HEK293 (cell line): Measurements from ENCODE around the gene ADD1.

Source experiments
- CTCF ChIA-PET: fragments of 350-600 bp; formaldehyde crosslinking; extraction: SDS; loops from one replicate; lab custom pipeline; 2021; ENCODE audit warnings: antibody characterized with exemption; lab: Yijun Ruan, JAX
- POLR2A ChIA-PET: fragments of 300-600 bp; formaldehyde crosslinking; extraction: SDS; loops from one replicate; lab custom pipeline; 2020; ENCODE audit warnings: antibody characterized with exemption, inconsistent platforms; lab: Yijun Ruan, JAX
- H3K27ac ChIP-seq: fragments of 200-500 bp; sonication (Bioruptor generic); 2 replicates; pipeline ENCODE4 v1.5.1; 2014; ENCODE audit warnings: low read depth, low read length, control low read depth, inconsistent platforms; ENCODE audit errors: extremely low read depth
- H3K36me3 ChIP-seq, 2 experiments: fragments of 200-500 bp in 1 of 2; sonication (Bioruptor generic) in 1 of 2; 1 replicate in 1 of 2; 2 replicates in 1 of 2; pipeline ENCODE4 v1.5.1; 2014 to 2017; ENCODE audit warnings: inconsistent platforms in 2 of 2, low read length in 2 of 2; ENCODE audit not compliant: control insufficient read depth in 2 of 2, insufficient read depth in 1 of 2
- H3K4me1 ChIP-seq: fragments of 200-500 bp; sonication (Bioruptor generic); 2 replicates; pipeline ENCODE4 v1.5.1; 2014; ENCODE audit warnings: mild to moderate bottlenecking, low read length, inconsistent platforms; ENCODE audit not compliant: control insufficient read depth, insufficient read depth
- H3K4me3 ChIP-seq: 2 replicates; pipeline ENCODE4 v1.5.1; 2011; ENCODE audit warnings: low read depth, mild to moderate bottlenecking, control low read depth, low read length, moderate library complexity
- H3K9me3 ChIP-seq: fragments of 200-500 bp; sonication (Bioruptor generic); 2 replicates; pipeline ENCODE4 v1.5.1; 2014; ENCODE audit warnings: low read depth, low read length, inconsistent platforms; ENCODE audit not compliant: control insufficient read depth, insufficient read depth
- ZBTB20 ChIP-seq: fragments of 450-650 bp; formaldehyde crosslinking; IDR thresholded peaks from 2 replicates; pipeline ENCODE4 v1.5.1; 2016; ENCODE audit warnings: missing biosample characterization, missing genetic modification characterization
- ZNF155 ChIP-seq: fragments of 450-650 bp; formaldehyde crosslinking; IDR thresholded peaks from 2 replicates; pipeline ENCODE4 v1.5.1; 2016; ENCODE audit warnings: missing biosample characterization, missing genetic modification characterization
- ZNF157 ChIP-seq: fragments of 450-650 bp; formaldehyde crosslinking; IDR thresholded peaks from 2 replicates; pipeline ENCODE4 v1.5.1; 2016; ENCODE audit warnings: missing biosample characterization, missing genetic modification characterization
- ZNF223 ChIP-seq: fragments of 450-650 bp; formaldehyde crosslinking; IDR thresholded peaks from 2 replicates; pipeline ENCODE4 v1.5.1; 2016; ENCODE audit warnings: missing biosample characterization, missing genetic modification characterization
- ZNF24 ChIP-seq: fragments of 450-650 bp; formaldehyde crosslinking; IDR thresholded peaks from 2 replicates; pipeline ENCODE4 v1.5.1; 2016; ENCODE audit warnings: missing biosample characterization, missing genetic modification characterization
- ZNF274 ChIP-seq, 2 experiments: fragments of 200-500 bp in 1 of 2; fragments of 450-650 bp in 1 of 2; sonication (Bioruptor generic) in 1 of 2; formaldehyde crosslinking in 1 of 2; IDR thresholded peaks; 2 replicates each; pipeline versions ENCODE4 v1.5.1 to v1.6.1; 2014 to 2016; ENCODE audit warnings: borderline replicate concordance in 1 of 2, inconsistent platforms in 1 of 2, low read length in 1 of 2, missing biosample characterization in 1 of 2, missing genetic modification characterization in 1 of 2
- ZNF324 ChIP-seq: fragments of 450-650 bp; formaldehyde crosslinking; IDR thresholded peaks from 2 replicates; pipeline ENCODE4 v1.5.1; 2016; ENCODE audit warnings: missing biosample characterization, missing genetic modification characterization
- ZNF341 ChIP-seq: fragments of 450-650 bp; formaldehyde crosslinking; IDR thresholded peaks from 2 replicates; pipeline ENCODE4; 2016; ENCODE audit warnings: low read depth, missing biosample characterization, missing genetic modification characterization
- ZNF366 ChIP-seq: fragments of 450-650 bp; formaldehyde crosslinking; conservative IDR thresholded peaks from 2 replicates; pipeline ENCODE4 v1.5.1; 2016; ENCODE audit warnings: missing biosample characterization, missing genetic modification characterization
- ZNF473 ChIP-seq: fragments of 450-650 bp; formaldehyde crosslinking; IDR thresholded peaks from 2 replicates; pipeline ENCODE4 v1.5.1; 2017; ENCODE audit warnings: missing biosample characterization, missing genetic modification characterization
- ZNF561 ChIP-seq: fragments of 450-650 bp; IDR thresholded peaks from 2 replicates; pipeline ENCODE4 v1.5.1; 2018; ENCODE audit warnings: missing biosample characterization, missing genetic modification characterization, borderline replicate concordance
- ZNF600 ChIP-seq: fragments of 450-650 bp; formaldehyde crosslinking; IDR thresholded peaks from 2 replicates; pipeline ENCODE4 v1.5.1; 2016; ENCODE audit warnings: missing biosample characterization, missing genetic modification characterization
- ZNF76 ChIP-seq: fragments of 450-650 bp; formaldehyde crosslinking; IDR thresholded peaks from 2 replicates; pipeline ENCODE4; 2016; ENCODE audit warnings: low read depth, missing biosample characterization, missing genetic modification characterization, borderline replicate concordance
- ZNF768 ChIP-seq: fragments of 450-650 bp; formaldehyde crosslinking; IDR thresholded peaks from 2 replicates; pipeline ENCODE4 v1.5.1; 2018; ENCODE audit warnings: missing biosample characterization, mild to moderate bottlenecking, missing genetic modification characterization
- ZNF837 ChIP-seq: fragments of 450-650 bp; formaldehyde crosslinking; IDR thresholded peaks from 2 replicates; pipeline ENCODE4 v1.5.1; 2016; ENCODE audit warnings: missing biosample characterization, missing genetic modification characterization
- TF ChIP-seq, protein P1 (sequence below): fragments of 450-650 bp; formaldehyde crosslinking; IDR thresholded peaks from 2 replicates; pipeline ENCODE4; 2016; ENCODE audit warnings: missing biosample characterization, missing genetic modification characterization

Gene ADD1

DNA sequence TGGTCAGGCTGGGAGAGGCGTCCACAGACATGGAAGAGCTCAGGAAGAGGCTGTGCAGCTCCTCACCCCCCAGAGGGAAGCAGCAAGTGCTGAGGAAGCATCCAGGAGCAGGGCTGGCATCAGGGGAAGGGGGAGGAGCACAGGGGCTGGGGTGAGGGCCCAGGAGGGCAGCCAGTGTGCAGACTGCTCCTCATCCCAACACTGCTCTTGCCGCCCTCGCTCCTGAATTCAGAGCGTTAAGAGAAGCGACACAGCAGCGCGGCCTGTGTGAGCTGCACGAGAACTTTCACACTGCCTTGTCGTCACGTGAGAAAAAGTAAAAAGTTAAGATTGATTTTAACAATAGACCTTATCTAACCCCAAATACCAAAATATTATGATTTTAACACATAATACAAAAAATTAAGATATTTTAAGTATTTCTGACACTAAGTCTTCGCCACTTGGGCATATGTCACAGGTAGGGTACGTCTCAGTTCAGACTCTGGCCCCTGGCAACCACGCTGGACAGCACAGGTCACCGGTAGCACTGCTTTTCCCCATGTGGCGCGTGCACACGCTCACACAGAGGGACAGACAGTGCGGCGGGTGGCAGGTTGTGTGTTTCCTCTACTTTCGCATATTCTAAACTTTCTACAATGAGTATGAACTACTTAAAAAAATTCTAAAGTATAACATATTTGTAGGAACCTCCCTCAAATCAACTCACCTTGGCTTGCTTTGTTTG, 99.9 kb downstream of the ADD1 start:
- H3K4me1 ChIP-seq: no peaks in the 10 kb centered on the region
- TF ChIP-seq ZNF76 (tag by site-specific recombination) (no peak), ZNF341 (tag by site-specific recombination) (0 out of 2 replicates have a peak, but pooled peaks have one; percentile 29)
- peaks cover 1 to 99% of the 10 kb centered on the region in 2 experiments; a peak in 2 of 3 replicates for H3K36me3 ChIP-seq
- ChIA-PET CTCF (interaction anchor here (0.6 to 1.7 kb wide), 2 partner anchors 10 to 1143 kb away, joined by 4 to 7 read pairs; no protein-coding TSS in a partner anchor), POLR2A (interaction anchor here (0.6 kb wide), 1 partner anchor 8 kb away, joined by 3 read pairs; no protein-coding TSS in a partner anchor)
- H3K27ac ChIP-seq: no peak overlapping the region
- H3K9me3 ChIP-seq: no peaks in the 10 kb centered on the region
- no peak overlapping the region for H3K4me3 ChIP-seq

DNA sequence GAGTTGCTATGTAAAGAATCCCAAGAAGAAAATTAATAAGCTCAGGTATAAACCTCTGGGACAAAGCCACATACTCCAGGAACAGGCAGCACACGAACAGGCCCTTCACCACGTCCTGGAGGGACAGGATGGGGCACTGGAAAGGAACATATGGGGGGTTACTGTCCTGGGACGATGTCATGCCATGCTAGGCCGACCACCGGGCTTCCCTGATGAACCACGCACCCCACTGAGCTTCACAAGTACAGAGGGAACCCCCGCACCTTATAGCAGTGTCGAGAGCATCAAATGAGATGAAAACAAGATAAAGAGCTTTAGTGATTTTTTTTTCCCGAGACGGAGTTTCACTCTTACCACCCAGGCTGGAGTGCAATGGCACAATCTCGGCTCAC, 100.4 kb downstream of the ADD1 start:
- Histone ChIP-seq H3K4me1 (no peaks in the 10 kb centered on the region), H3K4me3 (no peak overlapping the region), H3K36me3 (peaks cover 0 to 99% of the 10 kb centered on the region in 2 experiments; a peak in 2 of 3 replicates), H3K9me3 (no peaks in the 10 kb centered on the region), H3K27ac (no peak overlapping the region)
- ChIA-PET CTCF (interaction anchor here (1.7 kb wide), 1 partner anchor 10 kb away, joined by 7 read pairs; no protein-coding TSS in a partner anchor), POLR2A (no interaction called here)
- no peak for TF ChIP-seq ZNF473 (tag by site-specific recombination)
- no peak for TF ChIP-seq ZNF837 (tag by site-specific recombination)
- TF ChIP-seq ZNF366 (tag by site-specific recombination): no peak
- TF ChIP-seq ZNF768 (tag by site-specific recombination): no peak

DNA sequence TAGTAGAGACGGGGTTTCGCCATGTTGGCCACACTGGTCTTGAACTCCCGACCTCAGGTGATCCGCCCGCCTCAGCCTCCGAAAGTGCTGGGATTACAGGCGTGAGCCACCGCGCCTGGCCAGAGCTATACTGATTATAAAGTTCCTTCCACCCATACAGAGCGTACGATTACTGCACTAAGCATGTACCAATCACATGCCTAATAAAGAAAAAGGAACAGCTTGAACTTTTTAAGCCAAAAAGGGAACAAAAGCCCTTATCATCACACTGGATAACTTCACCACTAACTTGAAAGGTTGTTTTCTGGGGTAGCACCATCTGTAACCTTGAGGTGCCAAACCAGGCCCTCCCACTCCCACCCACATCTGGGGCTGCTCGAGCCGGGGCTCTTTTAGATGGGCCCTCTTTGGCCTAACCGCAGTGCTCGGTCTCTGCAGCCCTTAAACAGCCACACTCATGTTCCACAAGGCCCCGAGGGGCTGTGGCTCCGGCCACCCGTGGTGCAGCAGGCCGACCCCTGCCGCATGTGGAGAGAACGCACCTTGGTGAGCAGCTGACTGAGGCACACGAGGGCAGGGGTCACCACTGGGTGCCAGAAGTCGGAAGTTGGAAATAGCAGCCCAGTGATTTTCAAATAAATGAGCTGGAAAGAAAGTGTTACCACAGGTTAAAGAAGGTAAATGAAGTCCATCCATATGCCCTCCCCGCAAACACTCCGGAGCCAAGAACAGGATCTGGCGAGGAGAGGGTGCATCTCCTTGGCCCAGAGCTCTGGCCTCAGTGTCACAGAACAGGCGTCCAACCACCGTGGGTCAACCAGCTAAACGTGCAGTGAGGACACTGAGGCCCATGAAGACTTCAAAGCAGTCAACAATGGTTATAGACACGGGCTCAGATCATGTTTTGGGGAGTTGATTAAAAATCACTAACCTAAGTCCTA, 101.2 kb downstream of the ADD1 start:
- ChIA-PET CTCF (interaction anchor here (0.6 to 1.7 kb wide), 2 partner anchors 9 to 52 kb away, joined by 3 to 7 read pairs; no protein-coding TSS in a partner anchor), POLR2A (no interaction called here)
- Histone ChIP-seq H3K36me3 (peaks cover 0 to 99% of the 10 kb centered on the region in 2 experiments; a peak in 2 of 3 replicates), H3K4me1 (no peaks in the 10 kb centered on the region), H3K27ac (no peak overlapping the region), H3K9me3 (no peaks in the 10 kb centered on the region), H3K4me3 (no peak overlapping the region)
- TF ChIP-seq, protein P1, sequence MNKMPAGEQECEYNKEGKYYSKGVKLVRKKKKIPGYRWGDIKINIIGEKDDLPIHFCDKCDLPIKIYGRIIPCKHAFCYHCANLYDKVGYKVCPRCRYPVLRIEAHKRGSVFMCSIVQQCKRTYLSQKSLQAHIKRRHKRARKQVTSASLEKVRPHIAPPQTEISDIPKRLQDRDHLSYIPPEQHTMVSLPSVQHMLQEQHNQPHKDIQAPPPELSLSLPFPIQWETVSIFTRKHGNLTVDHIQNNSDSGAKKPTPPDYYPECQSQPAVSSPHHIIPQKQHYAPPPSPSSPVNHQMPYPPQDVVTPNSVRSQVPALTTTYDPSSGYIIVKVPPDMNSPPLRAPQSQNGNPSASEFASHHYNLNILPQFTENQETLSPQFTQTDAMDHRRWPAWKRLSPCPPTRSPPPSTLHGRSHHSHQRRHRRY (tag by site-specific recombination): no peak
- TF ChIP-seq ZNF600 (tag by site-specific recombination) (no peak), ZNF157 (tag by site-specific recombination) (no peak), ZNF561 (tag by site-specific recombination) (no peak), ZNF223 (tag by site-specific recombination) (no peak), ZNF274 (IDR thresholded peaks at IDR 0.05; ENCODE audit: low read length) (no peak), ZNF274 (tag by site-specific recombination; IDR thresholded peaks at IDR 0.05; ENCODE audit: borderline replicate concordance) (no peak), ZNF155 (tag by site-specific recombination) (no peak), ZNF324 (tag by site-specific recombination) (no peak), ZBTB20 (tag by site-specific recombination) (no peak), ZNF24 (tag by site-specific recombination) (no peak)
